IPS-11a (cell line): Measurements from ENCODE around the gene MEP1B.
"Not testable (repeated sequence)": the region's sequence is repeated elsewhere in the genome, so short reads cannot be mapped to it uniquely, and the experiment has no call there.

ENCODE experiments used
- H3K4me3 ChIP-seq: one replicate; pipeline ENCODE4 v1.5.1; 2013; ENCODE audit warnings: low read depth, low read length, control low read depth

Gene MEP1B

GRCh38 chr18:32189790-32190189, at the start of gene MEP1B:
TSS of gene MEP1B (plus strand) at chr18:32190039. CDS start at chr18:32190071, 32 bp downstream.
- H3K4me3 ChIP-seq, result no peak within 1 kb of the TSS

GRCh38 chr18:32148185-32148870, 41.5 kb upstream of the MEP1B start:
- no peak overlapping the region for H3K4me3 ChIP-seq

DNA sequence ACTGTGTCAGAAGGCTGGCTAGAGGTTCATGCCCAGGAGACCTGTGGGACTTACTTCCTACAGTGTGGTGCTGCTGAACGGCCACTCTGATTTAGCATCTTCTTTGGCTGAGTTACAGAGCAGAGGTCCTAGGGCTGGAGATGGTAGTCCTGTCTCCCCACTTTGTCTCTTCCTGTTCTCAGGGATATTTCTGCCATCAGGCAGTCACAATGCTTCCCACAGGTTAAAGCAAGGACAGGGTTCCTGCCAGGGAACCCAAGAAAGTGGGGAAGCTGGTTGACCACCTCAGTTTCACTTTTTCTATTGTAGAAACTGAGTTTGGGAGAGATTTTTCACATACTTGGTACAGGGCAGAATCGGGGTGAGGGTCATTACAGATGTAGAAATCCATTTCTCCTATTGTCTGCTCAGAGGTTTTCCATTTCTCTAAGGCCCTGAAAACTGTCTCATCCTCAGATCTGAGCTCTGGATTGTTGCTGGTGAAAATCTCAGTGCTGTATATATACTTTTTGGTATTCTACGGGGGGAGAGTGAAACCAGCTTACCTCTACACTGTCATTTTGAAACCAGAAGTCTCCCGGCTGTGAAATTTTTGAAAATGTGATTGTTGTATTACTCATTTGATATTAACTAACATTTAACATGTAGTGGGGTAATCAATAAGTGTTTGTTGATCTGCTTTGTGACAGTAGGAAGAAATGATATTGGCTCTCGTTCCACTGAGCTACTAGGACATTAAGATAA, 37.0 kb upstream of the MEP1B start:
- no peak overlapping the region for H3K4me3 ChIP-seq

GRCh38 chr18:32156855-32157254, 33.0 kb upstream of the MEP1B start:
- no peak overlapping the region for H3K4me3 ChIP-seq

DNA sequence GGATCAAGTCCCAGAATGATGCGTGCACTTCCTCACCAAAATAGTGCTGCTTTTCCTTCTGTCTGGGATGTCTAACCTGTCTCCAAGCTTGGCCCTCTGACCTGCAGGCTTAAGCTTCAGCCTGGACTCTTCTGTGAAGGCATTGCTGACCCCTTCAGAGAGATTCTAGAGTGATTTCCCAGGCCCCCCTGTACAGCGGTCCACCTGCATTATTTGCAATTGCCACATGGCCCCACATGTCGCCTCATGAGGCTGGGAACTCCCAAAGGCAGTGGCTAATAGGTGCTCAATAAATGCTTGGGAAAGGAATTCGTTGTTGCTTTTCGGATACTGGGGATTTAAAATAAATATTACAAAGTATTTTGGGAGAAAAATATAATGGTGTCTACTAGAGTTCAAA, 32.3 kb upstream of the MEP1B start:
- no peak overlapping the region for H3K4me3 ChIP-seq

- H3K4me3 ChIP-seq, result no peak overlapping the region
Observed at GRCh38 chr18:32158108-32158624, 31.7 kb upstream of the MEP1B start.

- not testable (repeated sequence) for H3K4me3 ChIP-seq
Observed at GRCh38 chr18:32158631-32159030, 31.2 kb upstream of the MEP1B start.

- no peak overlapping the region for H3K4me3 ChIP-seq
Observed at GRCh38 chr18:32160547-32160946, 29.3 kb upstream of the MEP1B start.

- no peak overlapping the region for H3K4me3 ChIP-seq
Observed at GRCh38 chr18:32167980-32168730, 21.7 kb upstream of the MEP1B start.

DNA sequence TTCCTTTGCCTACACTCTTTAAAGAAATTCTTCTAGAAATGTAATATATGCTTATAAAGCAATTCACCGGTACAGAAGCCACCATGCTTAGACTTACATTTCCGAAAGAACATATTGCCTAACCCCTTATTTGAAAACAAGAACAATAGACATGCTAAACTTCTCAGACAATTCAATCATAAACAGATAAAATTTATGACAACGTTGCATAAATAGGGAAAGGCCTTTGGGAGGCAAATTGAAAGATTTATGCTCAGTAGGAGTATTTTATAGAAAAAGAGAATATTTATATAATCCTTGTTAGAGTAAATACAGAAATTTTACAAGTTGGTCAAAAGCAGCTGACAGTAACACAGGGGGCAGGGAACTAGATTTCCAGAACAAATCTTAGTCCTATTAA, 16.2 kb upstream of the MEP1B start:
- no peak overlapping the region for H3K4me3 ChIP-seq

DNA sequence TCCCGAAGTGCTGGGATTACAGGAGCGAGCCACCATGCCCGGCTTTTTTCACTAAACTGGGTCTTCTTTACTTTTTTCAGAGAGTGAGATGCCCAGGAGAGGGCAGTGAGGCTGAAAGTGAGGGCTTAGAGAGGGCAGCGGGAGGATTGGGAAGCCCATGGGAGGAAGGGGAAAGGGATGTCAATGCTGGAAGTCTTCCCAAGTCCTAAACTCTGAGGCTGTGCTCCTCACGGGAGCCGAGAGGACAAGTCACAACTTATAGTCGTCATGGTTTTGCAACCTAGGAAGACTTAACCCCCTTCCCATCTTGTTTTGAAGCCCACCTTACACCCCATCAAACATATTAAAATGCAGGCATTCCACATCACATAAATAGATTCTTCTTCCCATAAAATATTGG, 15.1 kb upstream of the MEP1B start:
- H3K4me3 ChIP-seq, result no peak overlapping the region

GRCh38 chr18:32175265-32175664, 14.6 kb upstream of the MEP1B start:
- no peak overlapping the region for H3K4me3 ChIP-seq

- H3K4me3 ChIP-seq, result not testable (repeated sequence)
Observed at GRCh38 chr18:32176745-32177144, 13.1 kb upstream of the MEP1B start.

GRCh38 chr18:32177530-32177929, 12.3 kb upstream of the MEP1B start:
- no peak overlapping the region for H3K4me3 ChIP-seq

DNA sequence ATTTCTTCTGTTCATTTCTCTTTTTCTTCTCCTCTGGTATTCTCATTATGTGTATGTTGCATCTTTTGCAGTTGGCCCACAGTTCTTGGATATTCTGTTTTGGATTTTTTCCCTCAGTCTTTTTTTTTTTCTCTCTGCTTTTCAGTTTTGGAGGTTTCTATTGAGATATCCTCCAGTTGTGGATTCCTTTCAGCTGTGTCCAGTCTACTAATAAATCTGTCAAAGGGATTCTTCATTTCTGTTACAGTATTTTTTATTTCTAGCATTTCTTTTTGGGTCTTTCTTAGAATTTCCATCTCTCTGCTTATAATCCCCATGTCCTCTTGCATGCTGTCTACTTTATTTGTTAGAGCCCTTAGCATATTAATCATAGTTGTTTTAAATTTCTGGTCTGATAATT, 6.3 kb upstream of the MEP1B start:
- H3K4me3 ChIP-seq, result no peak overlapping the region

GRCh38 chr18:32190209-32190608, 370 bp downstream of the MEP1B start:
- no peak overlapping the region for H3K4me3 ChIP-seq

- no peak overlapping the region for H3K4me3 ChIP-seq
Observed at GRCh38 chr18:32195881-32196815, 6.3 kb downstream of the MEP1B start.

DNA sequence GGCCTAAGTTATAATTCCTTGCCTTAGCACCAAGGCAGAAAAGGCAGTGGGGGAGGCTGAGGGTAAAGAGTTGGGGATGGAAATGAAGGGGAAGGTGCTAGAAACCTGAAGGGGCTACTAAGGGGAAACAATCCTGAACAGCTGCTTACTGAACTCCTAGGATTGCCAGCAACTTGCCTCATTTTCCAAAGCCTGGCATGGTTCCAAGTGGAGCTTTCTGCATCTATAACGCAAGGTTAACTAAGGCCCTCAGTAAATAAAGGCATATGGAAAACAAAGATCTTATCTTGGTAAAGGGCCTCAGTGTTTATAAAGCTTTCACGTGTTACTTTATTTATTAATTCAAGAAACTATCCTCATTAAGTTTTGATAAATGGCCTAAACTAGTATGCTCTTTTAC, 10.9 kb downstream of the MEP1B start:
- no peak overlapping the region for H3K4me3 ChIP-seq

GRCh38 chr18:32201948-32202672, 12.3 kb downstream of the MEP1B start:
- H3K4me3 ChIP-seq, result no peak overlapping the region

DNA sequence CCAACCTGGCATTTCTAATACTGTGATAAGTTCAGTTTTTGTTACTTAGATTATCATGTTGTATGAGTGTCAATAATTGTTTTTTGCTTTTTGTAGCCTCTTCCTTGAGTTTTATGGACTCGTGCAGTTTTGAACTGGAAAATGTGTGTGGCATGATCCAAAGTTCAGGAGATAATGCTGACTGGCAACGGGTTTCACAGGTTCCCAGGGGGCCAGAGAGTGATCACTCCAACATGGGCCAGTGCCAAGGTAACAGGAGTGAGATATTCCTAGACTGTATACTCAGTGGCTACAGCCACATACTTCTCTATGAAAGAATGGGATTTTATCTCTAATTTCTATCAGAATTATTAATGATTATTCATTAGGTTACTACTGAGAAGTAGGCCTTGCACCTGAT, 18.2 kb downstream of the MEP1B start:
- H3K4me3 ChIP-seq, result no peak overlapping the region
